Spleen (tissue), 11 donors: ENCODE measurements around the gene DEAF1. TPM values are rescaled to one million over a fixed set of nuclear protein-coding genes. Genes with fewer than 3 reads are reported as not detected.
A peak's percentile ranks its signal among the peaks of the same experiment; 100 is the strongest.

Source experiments
- DNase-seq: peaks from one replicate; pipeline ENCODE4 v3.0.0-alpha.2; 2020
- H3K27ac ChIP-seq, 8 donors: fragments of 200-600 bp; sonication (generic) in 7 of 8; 1 replicate in 4 of 8; 2 replicates in 4 of 8; pipeline versions ENCODE4 v1.5.0 to v1.8.0; 2016 to 2021; ENCODE audit warnings: inconsistent platforms in 4 of 8, mild to moderate bottlenecking in 4 of 8, moderate library complexity in 1 of 8
- H3K27me3 ChIP-seq, 7 donors: fragments of 200-600 bp; sonication (generic) in 6 of 7; replicated peaks in 1 of 7; 1 replicate in 4 of 7; 2 replicates in 3 of 7; pipeline versions ENCODE4 v1.5.0 to v1.8.0; 2016 to 2021; ENCODE audit warnings: inconsistent platforms in 3 of 7, mild to moderate bottlenecking in 1 of 7
- H3K36me3 ChIP-seq, 6 donors: fragments of 200-600 bp; sonication (generic) in 5 of 6; 1 replicate in 4 of 6; 2 replicates in 2 of 6; pipeline versions ENCODE4 v1.5.0 to v1.8.0; 2016 to 2021; ENCODE audit warnings: inconsistent platforms in 2 of 6
- H3K4me1 ChIP-seq, 6 donors: fragments of 200-600 bp; sonication (generic) in 5 of 6; 1 replicate in 3 of 6; 2 replicates in 3 of 6; pipeline versions ENCODE4 v1.5.0 to v1.8.0; 2016 to 2021; ENCODE audit warnings: inconsistent platforms in 3 of 6
- H3K4me3 ChIP-seq, 8 donors: fragments of 200-600 bp; sonication (generic) in 7 of 8; 1 replicate in 4 of 8; 2 replicates in 4 of 8; pipeline versions ENCODE4 v1.5.0 to v1.8.0; 2016 to 2021; ENCODE audit warnings: inconsistent platforms in 4 of 8, mild to moderate bottlenecking in 4 of 8, moderate library complexity in 2 of 8
- H3K9me3 ChIP-seq, 8 donors: fragments of 200-600 bp; sonication (generic) in 7 of 8; 1 replicate in 4 of 8; 2 replicates in 4 of 8; pipeline versions ENCODE4 v1.5.0 to v1.8.0; 2016 to 2021; ENCODE audit warnings: inconsistent platforms in 4 of 8
- CTCF ChIP-seq, 11 experiments: fragments of 200-600 bp in 7 of 11; fragments of 450-650 bp in 4 of 11; sonication (generic) in 4 of 11; IDR thresholded peaks in 8 of 11; conservative IDR thresholded peaks in 3 of 11; 1 replicate in 7 of 11; 2 replicates in 4 of 11; pipeline versions ENCODE4 v1.4.0 to v1.8.0; 2016 to 2021; ENCODE audit warnings: antibody characterized with exemption in 11 of 11, inconsistent platforms in 4 of 11, mild to moderate bottlenecking in 1 of 11
- POLR2A ChIP-seq, 3 donors: fragments of 450-650 bp; IDR thresholded peaks; one replicate each; pipeline ENCODE4 v1.5.1; 2017; ENCODE audit warnings: antibody characterized with exemption in 3 of 3, mild to moderate bottlenecking in 1 of 3
- POLR2AphosphoS5 ChIP-seq, 3 donors: sonication (generic); formaldehyde crosslinking; IDR thresholded peaks; one replicate each; pipeline ENCODE4 v1.5.1; 2017; ENCODE audit warnings: antibody characterized with exemption in 3 of 3
- WGBS, 5 donors: extraction: QIAGEN DNeasy Blood & Tissue Kit in 3 of 5; methylation state at CpG; one replicate each; pipeline versions ENCODE4 v1.1.5 to v1.1.7; 2013 to 2018; 5-methylcytosine and 5-hydroxymethylcytosine counted together
- intact Hi-C: fragments of 100-400 bp; cut with DNase I; formaldehyde crosslinking; loops from one replicate; pipeline ENCODE4 v1.15.0; 2023; ENCODE audit warnings: low total_unique reads
- polyA plus RNA-seq, 3 donors: library from polyadenylated mRNA; stranded (reverse); fragments of 200-250 nt; gene quantifications; one replicate each; pipeline ENCODE4 v1.2.1, GENCODE V29; 2013
- total RNA-seq, 7 donors: library from RNA; depleted of rRNA in 3 of 7; stranded (reverse); fragments of >200 nt in 3 of 7; fragmentation: NEBNext Ultra II Directional in 4 of 7; extraction: Animal tissue kit (Norgen Biotek cat#: 25700) in 4 of 7; gene quantifications; one replicate each; pipeline versions ENCODE4 v1.1.0 to v1.2.1, GENCODE V29; 2016 to 2021
- donor health status: healthy with polysubstance abuse.
- donor health status: DM: no; HTN: no; CAD: no; lungs with moderate emphysema.
- donor health status: DM: no; HTN: no; CAD: no.
- donor health status: Bipolar disorder and iron deficiency.
- donor health status: healthy.
- donor health status: DM: no; HTN: no; CAD: no.
- donor health status: DM: yes; HTN: yes; CAD: no.

DEAF1 gene
- total and polyA plus RNA-seq, 10 donors, result 21.8 to 44.9 (median 30.1) TPM

GRCh38 chr11:621838-622237 is 73.2 kb downstream of the DEAF1 start:
- TF ChIP-seq POLR2AphosphoS5 (IDR thresholded peaks at IDR 0.05) (no peak), CTCF (IDR thresholded peaks at IDR 0.05 in 8 of 11, conservative IDR thresholded peaks at IDR 0.05 in 3 of 11) (no peak), POLR2A (IDR thresholded peaks at IDR 0.05) (no peak)
- peak; percentile 50 for DNase-seq

GRCh38 chr11:620935-621814 is 73.8 kb downstream of the DEAF1 start:
- intact Hi-C loops, result no loop called here
- no peak overlapping the region for H3K27ac ChIP-seq
- peak; percentile 71 for DNase-seq
- H3K27me3 ChIP-seq, result peaks cover 0 to 24% (median 11%) of the 10 kb centered on the region in 7 donors
- H3K4me3 ChIP-seq, result no peak overlapping the region
- H3K36me3 ChIP-seq, result peaks cover 0 to 38% (median 0%) of the 10 kb centered on the region in 6 donors
- no peaks in the 10 kb centered on the region for H3K9me3 ChIP-seq
- 65 to 76% (median 70%) methylated on average over 15 to 45 of the region's 45 CpGs for WGBS, 5 donors
- peaks cover 7 to 37% (median 11%) of the 10 kb centered on the region in 6 donors for H3K4me1 ChIP-seq
- no peak for TF ChIP-seq CTCF (IDR thresholded peaks at IDR 0.05 in 8 of 11, conservative IDR thresholded peaks at IDR 0.05 in 3 of 11)
- peak in 1 of 3 donors; percentile 39 for TF ChIP-seq POLR2AphosphoS5 (IDR thresholded peaks at IDR 0.05)

More at GRCh38 chr11:621838-622237, 73.2 kb downstream of the DEAF1 start:
- no peak overlapping the region for H3K27ac ChIP-seq
- no peaks in the 10 kb centered on the region for H3K9me3 ChIP-seq
- peaks cover 0 to 38% (median 0%) of the 10 kb centered on the region in 6 donors for H3K36me3 ChIP-seq
- WGBS, 5 donors, result 82 to 90% (median 89%) methylated on average over 16 to 27 of the region's 27 CpGs
- peaks cover 0 to 30% (median 17%) of the 10 kb centered on the region in 7 donors for H3K27me3 ChIP-seq
- intact Hi-C loops, result no loop called here
- peaks cover under 1 to 37% (median 10%) of the 10 kb centered on the region in 6 donors for H3K4me1 ChIP-seq
- no peak overlapping the region for H3K4me3 ChIP-seq

- Histone ChIP-seq H3K27ac (no peak overlapping the region), H3K36me3 (peaks cover 0 to 38% (median under 1%) of the 10 kb centered on the region in 6 donors), H3K4me3 (no peak overlapping the region), H3K9me3 (no peaks in the 10 kb centered on the region), H3K4me1 (peaks cover 7 to 34% (median 16%) of the 10 kb centered on the region in 6 donors), H3K27me3 (peaks cover 0 to 14% (median 2%) of the 10 kb centered on the region in 7 donors)
- intact Hi-C loops, result no loop called here
- TF ChIP-seq CTCF (IDR thresholded peaks at IDR 0.05 in 8 of 11, conservative IDR thresholded peaks at IDR 0.05 in 3 of 11), result no peak
- TF ChIP-seq POLR2A (IDR thresholded peaks at IDR 0.05), result no peak
- no peak for TF ChIP-seq POLR2AphosphoS5 (IDR thresholded peaks at IDR 0.05)
- 92 to 98% (median 95%) methylated on average over 10 to 13 of the region's 13 CpGs for WGBS, 5 donors
- DNase-seq, result peak; percentile 54
These were observed 74.8 kb downstream of the DEAF1 start for GRCh38 chr11:620201-620600.

- intact Hi-C loops, result no loop called here
- no peak for DNase-seq
- Histone ChIP-seq H3K4me1 (peaks cover 11 to 39% (median 21%) of the 10 kb centered on the region in 6 donors), H3K9me3 (no peaks in the 10 kb centered on the region), H3K27ac (no peak overlapping the region), H3K36me3 (peaks cover 0 to 43% (median 4%) of the 10 kb centered on the region in 6 donors), H3K4me3 (no peak overlapping the region), H3K27me3 (peaks cover 0 to 8% (median 0%) of the 10 kb centered on the region in 7 donors)
- TF ChIP-seq POLR2A (IDR thresholded peaks at IDR 0.05), result no peak
- TF ChIP-seq POLR2AphosphoS5 (IDR thresholded peaks at IDR 0.05), result peak in 1 of 3 donors; percentile 38
- no peak for TF ChIP-seq CTCF (IDR thresholded peaks at IDR 0.05 in 8 of 11, conservative IDR thresholded peaks at IDR 0.05 in 3 of 11)
- 87 to 95% (median 92%) methylated on average over 9 to 22 of the region's 22 CpGs for WGBS, 5 donors
These were observed 75.4 kb downstream of the DEAF1 start for GRCh38 chr11:619628-620050.
